ENCODE measurements around the gene UBE2H.

GRCh38 chr7:129933627-129934026 lies 19.1 kb downstream of the UBE2H start:
- TF ChIP-seq RCOR1 (IDR thresholded peaks at IDR 0.05; ENCODE audit: insufficient replicate concordance, low read length) (no peak), CTCF (conservative IDR thresholded peaks at IDR 0.05; ENCODE audit: low read depth, low read length) (no peak), USF2 (IDR thresholded peaks at IDR 0.05; ENCODE audit: low read depth, low read length) (no peak), CEBPB (IDR thresholded peaks at IDR 0.05; ENCODE audit: low read depth, low read length) (no peak), NFE2L2 (IDR thresholded peaks at IDR 0.05; ENCODE audit: low read depth, low read length) (no peak), RFX5 (IDR thresholded peaks at IDR 0.05; ENCODE audit: low read depth, low read length) (no peak), MAFK (IDR thresholded peaks at IDR 0.05; ENCODE audit: low read depth, low read length) (no peak), POLR2A (IDR thresholded peaks at IDR 0.05; ENCODE audit: low read depth, low read length) (no peak), RAD21 (IDR thresholded peaks at IDR 0.05; ENCODE audit: low read length) (no peak), MAZ (IDR thresholded peaks at IDR 0.05; ENCODE audit: borderline replicate concordance, low read depth, low read length) (no peak), MXI1 (IDR thresholded peaks at IDR 0.05; ENCODE audit: borderline replicate concordance, low read depth, low read length) (no peak), ELK1 (IDR thresholded peaks at IDR 0.05; ENCODE audit: borderline replicate concordance, low read depth, low read length) (no peak), SMC3 (IDR thresholded peaks at IDR 0.05; ENCODE audit: low read depth, low read length) (no peak)

All from IMR-90 (cell line).